Calu3 (cell line): ENCODE results near the gene CHN1. TPM values are rescaled to one million over a fixed set of nuclear protein-coding genes. Genes with fewer than 3 reads are reported as not detected.
A peak's percentile ranks its signal among the peaks of the same experiment; 100 is the strongest.

Experiments
- BruUV-seq: library from RNA; stranded (reverse); fragments of 400-500 nt; replicated peaks from 2 replicates; lab custom pipeline; 2021; lab: Mats Ljungman, UMichigan
- CTCF ChIA-PET: fragments of 300-600 bp; sonication (Branson Sonifier 250); formaldehyde crosslinking; loops from one replicate; lab custom pipeline; 2022; ENCODE audit warnings: antibody characterized with exemption; lab: Charles Lee
- DNase-seq: peaks from one replicate; pipeline ENCODE4 v3.0.0; 2022
- H3K27ac Mint-ChIP-seq: one replicate; pipeline ENCODE4 v1.8.0; 2022; ENCODE audit warnings: mixed read lengths; ENCODE audit not compliant: unreplicated experiment
- H3K27me3 Mint-ChIP-seq: one replicate; pipeline ENCODE4 v1.8.0; 2022; ENCODE audit warnings: mixed read lengths; ENCODE audit not compliant: unreplicated experiment
- H3K36me3 Mint-ChIP-seq: one replicate; pipeline ENCODE4 v1.8.0; 2022; ENCODE audit warnings: mild to moderate bottlenecking, moderate library complexity, mixed read lengths; ENCODE audit not compliant: insufficient read depth, unreplicated experiment
- H3K4me1 Mint-ChIP-seq: one replicate; pipeline ENCODE4 v1.8.0; 2022; ENCODE audit warnings: mild to moderate bottlenecking, low read depth, mixed read lengths; ENCODE audit not compliant: unreplicated experiment
- H3K4me3 Mint-ChIP-seq: one replicate; pipeline ENCODE4 v1.8.0; 2022; ENCODE audit warnings: mild to moderate bottlenecking, low read depth, moderate library complexity, mixed read lengths; ENCODE audit not compliant: unreplicated experiment
- H3K9me3 Mint-ChIP-seq: one replicate; pipeline ENCODE4 v1.8.0; 2022; ENCODE audit warnings: low read depth, mixed read lengths; ENCODE audit not compliant: unreplicated experiment
- CTCF ChIP-seq: fragments of 200-600 bp; IDR thresholded peaks from one replicate; pipeline ENCODE4 v1.8.0; 2022; ENCODE audit warnings: antibody characterized with exemption; ENCODE audit not compliant: unreplicated experiment
- intact Hi-C: fragments of 100-400 bp; cut with micrococcal nuclease; formaldehyde crosslinking; loops from one replicate; pipeline ENCODE4 v1.10.0; 2022; ENCODE audit not compliant: unreplicated experiment
- total RNA-seq: library from RNA; stranded (reverse); gene quantifications from 2 replicates; pipeline ENCODE4 v1.2.3, GENCODE V29; 2022

Gene CHN1
- total RNA-seq, 1 experiment from 2014 or later = 2.4 TPM

GRCh38 chr2:174977364-174977763 lies 27.8 kb downstream of the CHN1 start:
- BruUV-seq = no TSS peak
- CTCF ChIA-PET = no interaction called here
- H3K4me1 Mint-ChIP-seq = peaks cover 13% of the 10 kb centered on the region
- no peak overlapping the region for H3K27ac Mint-ChIP-seq
- H3K27me3 Mint-ChIP-seq = no peaks in the 10 kb centered on the region
- intact Hi-C loops = no loop called here
- H3K36me3 Mint-ChIP-seq = no peaks in the 10 kb centered on the region
- TF ChIP-seq CTCF = no peak
- no peak for DNase-seq
- no peak overlapping the region for H3K4me3 Mint-ChIP-seq
- no peaks in the 10 kb centered on the region for H3K9me3 Mint-ChIP-seq

GRCh38 chr2:174974131-174974530 lies 31.1 kb downstream of the CHN1 start:
- BruUV-seq = no TSS peak
- no peak for TF ChIP-seq CTCF
- no peak overlapping the region for H3K4me3 Mint-ChIP-seq
- H3K27ac Mint-ChIP-seq = no peak overlapping the region
- H3K36me3 Mint-ChIP-seq = no peaks in the 10 kb centered on the region
- DNase-seq = no peak
- H3K27me3 Mint-ChIP-seq = no peaks in the 10 kb centered on the region
- intact Hi-C loops = no loop called here
- CTCF ChIA-PET = no interaction called here
- H3K9me3 Mint-ChIP-seq = no peaks in the 10 kb centered on the region
- H3K4me1 Mint-ChIP-seq = peaks cover 22% of the 10 kb centered on the region

- no peaks in the 10 kb centered on the region for H3K27me3 Mint-ChIP-seq
- intact Hi-C loops = no loop called here
- H3K36me3 Mint-ChIP-seq = no peaks in the 10 kb centered on the region
- no TSS peak for BruUV-seq
- H3K4me1 Mint-ChIP-seq = peaks cover 22% of the 10 kb centered on the region
- peak overlapping the region; percentile 5 for H3K4me3 Mint-ChIP-seq
- CTCF ChIA-PET = interaction anchor here (1.0 to 1.5 kb wide), 3 partner anchors 29 to 202 kb away, joined by 4 to 8 read pairs (median 5); partner anchors contain the start of gene CHN1
- TF ChIP-seq CTCF = no peak
- DNase-seq = no peak
- H3K27ac Mint-ChIP-seq = no peak overlapping the region
- H3K9me3 Mint-ChIP-seq = no peaks in the 10 kb centered on the region
Observed at GRCh38 chr2:174972924-174973323, 32.3 kb downstream of the CHN1 start.

- intact Hi-C loops = no loop called here
- Mint-ChIP-seq H3K27me3 (no peaks in the 10 kb centered on the region), H3K36me3 (no peaks in the 10 kb centered on the region), H3K4me1 (peaks cover 22% of the 10 kb centered on the region), H3K4me3 (peak overlapping the region; percentile 5), H3K27ac (peak overlapping the region; percentile 23), H3K9me3 (no peaks in the 10 kb centered on the region)
- TF ChIP-seq CTCF = no peak
- CTCF ChIA-PET = interaction anchor here (0.7 to 1.5 kb wide), 6 partner anchors 13 to 282 kb away, joined by 3 to 8 read pairs (median 4); partner anchors contain the start of gene CHN1
- peak; percentile 48 for DNase-seq
- no TSS peak for BruUV-seq
Observed at GRCh38 chr2:174971868-174972781, 33.1 kb downstream of the CHN1 start.
